KOPT-K1 (cell line): Measurements from ENCODE around the gene ADAM17.
"Not testable (repeated sequence)": the region's sequence is repeated elsewhere in the genome, so short reads cannot be mapped to it uniquely, and the experiment has no call there.

ENCODE experiments used
- H3K27ac ChIP-seq: fragments of 200-600 bp; sonication (generic); 2 replicates; pipeline ENCODE4 v1.5.1; 2016; ENCODE audit warnings: antibody characterized with exemption, mild to moderate bottlenecking, low read depth, low read length; ENCODE audit not compliant: poor library complexity, severe bottlenecking
- H3K36me3 ChIP-seq: fragments of 200-600 bp; sonication (generic); 2 replicates; pipeline ENCODE4 v1.5.1; 2017; ENCODE audit warnings: antibody characterized with exemption, mild to moderate bottlenecking, low read length, moderate library complexity; ENCODE audit not compliant: insufficient read depth
- H3K9me3 ChIP-seq: fragments of 200-600 bp; sonication (generic); 2 replicates; pipeline ENCODE4 v1.5.1; 2017; ENCODE audit warnings: antibody characterized with exemption, low read length, mild to moderate bottlenecking; ENCODE audit not compliant: insufficient read depth, poor library complexity, severe bottlenecking

ADAM17 gene

DNA sequence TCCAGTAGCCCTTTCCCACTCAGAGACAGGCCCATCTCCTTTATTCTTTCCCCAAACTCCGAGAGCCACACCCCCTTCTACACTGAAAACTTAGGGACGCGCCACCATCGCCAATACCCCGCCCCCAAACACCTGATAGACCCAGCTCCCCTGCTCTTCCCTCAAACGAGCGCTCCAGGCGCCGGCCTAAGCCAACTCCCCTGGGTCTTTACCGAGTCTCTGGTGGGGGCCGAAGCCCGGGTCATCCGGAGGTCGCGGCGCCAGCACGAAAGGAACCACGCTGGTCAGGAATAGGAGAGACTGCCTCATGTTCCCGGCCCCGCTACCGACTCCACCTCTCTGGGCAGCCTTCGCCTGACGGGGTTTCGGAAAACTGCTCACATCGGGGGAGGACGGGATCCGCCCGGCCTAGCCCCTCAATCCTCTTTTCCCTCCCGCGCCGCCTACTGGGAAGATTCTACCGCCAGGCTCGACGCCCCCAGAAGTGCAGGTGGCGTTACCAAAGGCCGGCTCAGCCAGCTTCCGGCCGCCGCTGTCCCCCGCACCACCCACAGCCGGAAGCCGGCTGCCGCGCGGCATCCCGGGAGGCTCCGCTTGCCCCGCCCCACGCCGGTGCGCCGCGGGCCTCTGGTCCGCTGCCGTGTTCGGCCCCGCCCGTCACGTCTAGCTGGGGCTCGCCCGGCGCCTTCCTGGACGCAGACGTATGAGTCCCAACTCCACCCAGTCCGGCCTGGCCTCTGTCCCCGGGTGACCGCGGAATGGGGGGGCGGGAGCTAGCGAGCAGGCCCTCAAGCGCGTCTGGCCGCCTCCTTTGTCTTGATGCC is at the start of gene ADAM17:
Gene ADAM17, minus strand, starts transcription at position 534 of the 824 bp plus-strand sequence. Its CDS starts 225 bp downstream, at position 309.
- Histone ChIP-seq H3K9me3 (no peaks in the 10 kb centered on the region), H3K36me3 (no peaks in the 10 kb centered on the region), H3K27ac (peak within 1 kb of the TSS; percentile 93)

DNA sequence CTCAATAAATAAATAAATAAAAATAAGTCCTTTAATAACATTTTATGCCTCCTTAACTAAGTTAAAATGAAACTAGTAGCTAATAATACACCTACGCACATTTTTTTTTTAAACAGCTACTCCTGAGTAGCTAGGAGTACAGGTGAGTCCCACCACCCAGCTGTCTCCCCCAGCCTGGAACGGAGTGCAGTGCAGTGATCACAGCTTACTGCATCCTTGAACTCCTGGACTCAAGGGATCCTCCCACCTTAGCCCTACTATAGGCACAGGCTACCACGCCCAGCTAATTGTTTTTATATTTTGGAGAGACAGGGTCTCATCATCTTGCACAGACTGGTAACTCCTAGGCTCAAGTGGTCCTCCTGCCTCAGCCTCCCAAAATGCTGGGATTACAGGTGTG is 46.8 kb upstream of the ADAM17 start:
- H3K27ac ChIP-seq, result no peak overlapping the region
- H3K36me3 ChIP-seq, result peaks cover 82% of the 10 kb centered on the region
- H3K9me3 ChIP-seq, result peaks cover 30% of the 10 kb centered on the region

- peaks cover 89% of the 10 kb centered on the region for H3K36me3 ChIP-seq
- H3K9me3 ChIP-seq, result peaks cover 30% of the 10 kb centered on the region
These were observed 45.8 kb upstream of the ADAM17 start for GRCh38 chr2:9601397-9601796.

DNA sequence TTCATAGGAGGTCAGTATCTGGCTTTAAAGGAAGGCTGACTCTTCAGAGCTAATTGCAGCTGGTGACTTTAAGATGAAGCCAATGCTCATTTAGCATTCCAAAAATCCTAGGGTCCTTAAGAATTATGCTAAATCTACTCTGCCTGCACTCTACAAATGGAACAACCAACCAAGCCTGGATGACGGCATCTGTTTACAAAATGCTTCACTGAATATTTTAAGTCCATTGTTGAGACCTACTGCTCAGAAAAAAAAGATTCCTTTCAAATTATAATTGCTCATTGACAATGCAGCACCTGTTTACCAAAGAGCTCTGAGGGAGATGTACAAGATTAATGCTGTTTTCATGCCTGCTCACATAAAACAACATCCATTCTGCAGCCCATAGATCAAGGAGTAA is 43.8 kb upstream of the ADAM17 start:
- Histone ChIP-seq H3K9me3 (peaks cover 30% of the 10 kb centered on the region), H3K27ac (no peak overlapping the region), H3K36me3 (peaks cover 88% of the 10 kb centered on the region)

More at GRCh38 chr2:9601397-9601796, 45.8 kb upstream of the ADAM17 start:
- H3K27ac ChIP-seq, result no peak overlapping the region

GRCh38 chr2:9596621-9597311 is 41.1 kb upstream of the ADAM17 start:
- Histone ChIP-seq H3K27ac (no peak overlapping the region), H3K36me3 (peaks cover 83% of the 10 kb centered on the region), H3K9me3 (peaks cover 29% of the 10 kb centered on the region)

GRCh38 chr2:9595746-9596145 is 40.1 kb upstream of the ADAM17 start:
- Histone ChIP-seq H3K36me3 (peaks cover 83% of the 10 kb centered on the region), H3K27ac (no peak overlapping the region), H3K9me3 (peaks cover 19% of the 10 kb centered on the region)

DNA sequence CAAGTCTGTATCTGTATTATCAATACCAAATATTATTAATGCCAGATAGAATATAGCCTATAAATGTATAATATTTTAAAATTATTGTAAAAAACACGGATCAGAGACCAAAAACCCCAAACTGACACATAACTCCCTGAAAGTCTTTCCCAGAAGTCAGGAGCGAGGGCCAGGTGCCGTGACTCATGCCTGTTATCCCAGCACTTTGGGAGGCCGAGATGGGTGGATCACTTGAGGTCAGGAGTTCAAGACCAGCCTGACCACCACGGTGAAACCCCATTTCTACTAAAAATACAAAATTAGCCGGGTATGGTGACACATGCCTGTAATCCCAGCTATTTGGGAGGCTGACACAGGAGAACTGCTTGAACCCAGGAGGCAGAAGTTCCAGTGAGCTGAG is 39.6 kb upstream of the ADAM17 start:
- Histone ChIP-seq H3K36me3 (peaks cover 83% of the 10 kb centered on the region), H3K9me3 (peaks cover 14% of the 10 kb centered on the region)
- not testable (repeated sequence) for H3K27ac ChIP-seq

GRCh38 chr2:9594366-9595054 is 38.9 kb upstream of the ADAM17 start:
- Histone ChIP-seq H3K36me3 (peaks cover 83% of the 10 kb centered on the region), H3K27ac (no peak overlapping the region), H3K9me3 (peaks cover 7% of the 10 kb centered on the region)

GRCh38 chr2:9593925-9594324 is 38.3 kb upstream of the ADAM17 start:
- H3K27ac ChIP-seq, result no peak overlapping the region
- peaks cover 83% of the 10 kb centered on the region for H3K36me3 ChIP-seq
- peaks cover under 1% of the 10 kb centered on the region for H3K9me3 ChIP-seq

DNA sequence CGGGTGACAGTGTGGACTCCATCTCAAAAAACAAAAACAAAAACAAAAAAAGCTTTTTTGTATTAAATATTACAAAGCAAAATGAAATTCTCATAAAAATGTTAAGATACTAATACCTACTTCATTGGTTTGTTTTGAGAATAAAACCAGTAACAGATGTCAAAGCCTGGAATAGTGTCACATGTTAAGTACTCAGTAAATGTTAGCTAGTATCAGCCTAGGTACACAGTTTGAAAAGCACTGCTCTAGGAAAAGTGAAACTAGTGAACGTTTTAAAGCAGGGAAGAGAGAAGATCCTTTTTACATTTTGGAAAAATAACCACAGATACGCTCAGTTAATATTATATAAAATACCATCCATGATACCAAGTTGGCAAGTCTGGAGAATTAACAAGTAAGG is 37.1 kb upstream of the ADAM17 start:
- H3K9me3 ChIP-seq, result no peaks in the 10 kb centered on the region
- peaks cover 84% of the 10 kb centered on the region for H3K36me3 ChIP-seq
- H3K27ac ChIP-seq, result no peak overlapping the region

GRCh38 chr2:9590641-9591040 is 35.0 kb upstream of the ADAM17 start:
- H3K36me3 ChIP-seq, result peaks cover 90% of the 10 kb centered on the region
- no peaks in the 10 kb centered on the region for H3K9me3 ChIP-seq
- H3K27ac ChIP-seq, result no peak overlapping the region

DNA sequence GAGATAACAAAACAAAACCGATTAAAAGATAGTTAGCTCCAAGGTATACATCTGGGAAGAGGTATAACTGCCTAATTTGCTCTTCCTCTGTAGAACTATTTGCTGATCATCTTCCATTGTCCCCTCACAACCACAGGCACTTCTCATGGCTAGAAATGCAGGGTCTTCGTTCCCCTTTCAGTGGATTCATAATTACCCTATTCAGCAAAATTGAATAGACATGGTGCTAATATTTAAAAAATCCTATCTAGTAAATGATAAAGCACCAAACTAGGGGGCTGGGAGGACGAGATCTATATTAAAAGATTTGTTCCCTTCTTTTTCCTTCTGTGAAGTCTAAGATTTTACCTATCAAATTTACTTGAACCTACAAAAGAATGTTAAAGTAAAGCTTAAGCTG is 30.8 kb upstream of the ADAM17 start:
- peaks cover 92% of the 10 kb centered on the region for H3K36me3 ChIP-seq
- H3K27ac ChIP-seq, result no peak overlapping the region
- no peaks in the 10 kb centered on the region for H3K9me3 ChIP-seq

DNA sequence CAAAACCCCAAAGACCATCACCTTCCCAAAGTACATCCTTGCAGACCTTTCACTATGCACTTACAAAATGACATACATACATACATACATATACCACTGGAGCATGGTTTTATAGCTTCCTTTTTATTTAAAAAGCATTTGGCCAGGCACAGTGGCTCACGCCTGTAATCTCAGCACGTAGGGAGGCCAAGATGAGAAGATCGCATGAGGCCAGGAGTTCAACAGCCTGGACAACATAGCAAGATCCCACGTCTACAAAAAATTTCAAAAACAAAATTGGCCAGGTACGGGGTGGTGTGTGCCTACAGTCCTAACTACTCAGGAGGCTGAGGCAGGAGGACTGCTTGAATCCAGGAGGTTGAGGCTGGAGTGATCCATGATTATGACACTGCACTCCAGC is 29.9 kb upstream of the ADAM17 start:
- Histone ChIP-seq H3K9me3 (no peaks in the 10 kb centered on the region), H3K36me3 (peaks cover 86% of the 10 kb centered on the region), H3K27ac (no peak overlapping the region)

GRCh38 chr2:9584902-9585301 is 29.3 kb upstream of the ADAM17 start:
- not testable (repeated sequence) for H3K27ac ChIP-seq
- peaks cover 86% of the 10 kb centered on the region for H3K36me3 ChIP-seq

GRCh38 chr2:9582624-9583023 is 27.0 kb upstream of the ADAM17 start:
- Histone ChIP-seq H3K36me3 (peaks cover 64% of the 10 kb centered on the region), H3K9me3 (no peaks in the 10 kb centered on the region), H3K27ac (no peak overlapping the region)

More at GRCh38 chr2:9584902-9585301, 29.3 kb upstream of the ADAM17 start:
- H3K9me3 ChIP-seq, result not testable (repeated sequence)
